ENCODE data around the gene AGRP. TPM values are rescaled to one million over a fixed set of nuclear protein-coding genes. Genes with fewer than 3 reads are reported as not detected.

AGRP gene
- total and polyA plus RNA-seq, 7 experiments from 2014 or later, result not detected

DNA sequence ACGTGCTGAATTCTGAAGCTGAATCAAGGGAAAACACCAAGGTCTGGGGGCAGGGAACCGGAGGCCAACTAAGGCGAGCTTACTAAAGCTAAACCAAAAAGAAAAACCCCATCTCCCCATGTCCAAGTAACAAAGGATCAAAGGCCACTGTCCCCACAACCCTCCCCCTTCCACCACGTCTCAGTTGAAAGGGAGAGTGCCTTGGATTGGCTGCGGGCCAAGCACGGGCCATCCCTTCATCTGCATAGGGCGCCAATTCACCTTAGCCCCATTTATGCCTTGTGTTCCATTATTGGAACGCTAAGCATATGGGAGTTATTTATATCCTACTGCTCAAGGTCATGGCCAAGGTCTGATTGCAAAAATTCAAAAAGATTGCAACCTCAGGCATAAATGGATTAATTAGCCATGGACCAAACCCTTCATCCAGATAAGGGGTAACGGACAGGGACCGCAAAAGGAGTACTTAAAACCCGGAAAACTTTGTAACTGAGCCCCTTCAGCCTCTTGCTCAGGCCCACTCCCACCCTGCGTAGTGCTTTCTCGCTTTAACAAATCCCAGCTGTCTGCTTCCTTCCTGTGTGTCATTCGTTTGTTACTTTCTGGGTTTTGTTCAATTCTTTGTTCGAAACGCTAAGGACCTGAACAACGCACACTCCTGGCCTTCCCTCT lies 1.6 kb downstream of the AGRP start:
- Histone ChIP-seq H3K27ac (ENCODE audit: low read depth, low read length) (peak overlapping the region; percentile 99), H3K9me3 (ENCODE audit: control insufficient read depth in 2 of 3, low read length in 3 of 3) (no peaks in the 10 kb centered on the region), H3K4me1 (ENCODE audit: control insufficient read depth in 2 of 2, insufficient read depth in 2 of 2, low read length in 2 of 2) (peaks cover 15 to 25% of the 10 kb centered on the region in 2 donors), H3K27me3 (ENCODE audit: control insufficient read depth in 2 of 2, insufficient read depth in 2 of 2, low read length in 2 of 2) (no peaks in the 10 kb centered on the region), H3K36me3 (ENCODE audit: control insufficient read depth in 2 of 3, insufficient read depth in 3 of 3, low read length in 3 of 3) (peaks cover 0 to 23% (median 9%) of the 10 kb centered on the region in 3 experiments), H3K4me3 (ENCODE audit: low read length) (peak overlapping the region; percentile 92)
- Mint-ChIP-seq H3K4me1 (peaks cover 20 to 55% (median 35%) of the 10 kb centered on the region in 7 donors), H3K27ac (peak overlapping the region; percentile 95 to 99 (median 98)), H3K27me3 (no peaks in the 10 kb centered on the region), H3K4me3 (peak overlapping the region; percentile 95 to 100 (median 99)), H3K9me3 (no peaks in the 10 kb centered on the region), H3K36me3 (peaks cover 0 to 11% (median 3%) of the 10 kb centered on the region in 5 donors)
- DNase-seq (peak in 6 of 9 donors; percentile 26 to 37 (median 32)), ATAC-seq (no peak)
- ChIA-PET POLR2A (interaction anchor here (0.6 to 3.0 kb wide), 20 partner anchors 9 to 603 kb away, joined by 3 to 16 read pairs (median 5); partner anchors contain the start of genes ACD, C16orf86, CARMIL2 and CTCF), CTCF (interaction anchor here (0.7 to 9.7 kb wide), 13 partner anchors 8 to 186 kb away, joined by 3 to 70 read pairs (median 5); partner anchors contain the start of gene CTCF)
- intact Hi-C loops (cut with micrococcal nuclease), result loop anchor here (1.0 to 10.0 kb wide), 22 partner anchors 13 to 763 kb away; partner anchors contain the start of genes ACD (in 2 of the 2), CTCF (in 2 of the 2), GFOD2 (in 2 of the 2) and MATCAP1 (in 2 of the 2)

DNA sequence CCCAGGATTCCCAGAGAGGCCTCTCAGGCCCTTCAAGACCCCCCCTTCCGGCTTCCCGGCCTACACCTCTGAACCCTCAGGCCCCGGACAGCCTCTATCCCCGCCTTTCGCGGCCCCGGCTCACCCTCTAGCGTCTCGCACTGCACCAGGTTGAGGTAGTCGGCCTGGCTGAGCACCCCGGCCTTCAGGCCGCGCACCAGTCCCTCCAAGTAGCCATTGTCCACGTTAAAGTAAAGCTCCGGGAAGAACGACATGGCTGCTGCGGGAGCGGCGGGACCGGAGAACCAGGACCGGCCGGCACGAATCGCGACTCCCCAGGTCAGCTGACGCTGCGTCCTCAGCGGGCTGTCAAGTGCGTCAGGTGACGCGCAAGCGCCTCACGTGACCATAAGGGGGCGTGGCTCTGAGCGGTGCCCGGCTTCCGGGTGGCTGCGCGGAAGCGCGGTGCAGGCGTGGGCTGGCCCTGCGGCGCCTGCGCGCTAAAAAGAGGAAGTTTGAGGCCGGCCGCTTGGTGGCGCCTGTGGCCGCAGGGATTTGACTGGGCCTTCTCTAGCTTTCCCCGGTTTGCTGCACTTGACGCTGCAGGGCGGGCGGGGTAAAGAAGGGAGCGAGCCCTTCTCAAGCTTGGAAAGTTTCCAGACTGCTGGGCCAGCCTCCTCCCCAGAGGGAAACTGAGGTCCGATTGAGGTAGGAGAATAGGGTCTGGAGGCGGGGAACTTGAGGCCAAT lies 2.4 kb downstream of the AGRP start, which contains the start of gene ATP6V0D1:
TSS of gene ATP6V0D1 (minus strand) at position 325 of the 728 bp plus-strand sequence. CDS start at position 254, 71 bp downstream.
- Mint-ChIP-seq H3K4me3 (peak within 1 kb of the TSS; percentile 95 to 100 (median 99)), H3K27me3 (no peaks in the 10 kb centered on the region), H3K27ac (peak within 1 kb of the TSS; percentile 95 to 99 (median 98)), H3K9me3 (no peaks in the 10 kb centered on the region), H3K36me3 (peaks cover 0 to 11% (median 3%) of the 10 kb centered on the region in 5 donors), H3K4me1 (peaks cover 20 to 60% (median 37%) of the 10 kb centered on the region in 7 donors)
- Histone ChIP-seq H3K36me3 (ENCODE audit: control insufficient read depth in 2 of 3, insufficient read depth in 3 of 3, low read length in 3 of 3) (peaks cover 0 to 20% (median 9%) of the 10 kb centered on the region in 3 experiments), H3K4me1 (ENCODE audit: control insufficient read depth in 2 of 2, insufficient read depth in 2 of 2, low read length in 2 of 2) (peaks cover 15 to 25% of the 10 kb centered on the region in 2 donors), H3K9me3 (ENCODE audit: control insufficient read depth in 2 of 3, low read length in 3 of 3) (no peaks in the 10 kb centered on the region), H3K4me3 (ENCODE audit: low read length) (peak within 1 kb of the TSS; percentile 92), H3K27ac (ENCODE audit: low read depth, low read length) (peak within 1 kb of the TSS; percentile 99), H3K27me3 (ENCODE audit: control insufficient read depth in 2 of 2, insufficient read depth in 2 of 2, low read length in 2 of 2) (no peaks in the 10 kb centered on the region)
- DNase-seq (peak; percentile 97 to 100 (median 99)), ATAC-seq (peak; percentile 94)
- intact Hi-C loops (cut with micrococcal nuclease), result loop anchor here (1.0 to 10.0 kb wide), 22 partner anchors 13 to 764 kb away; partner anchors contain the start of genes ACD (in 2 of the 2), CTCF (in 2 of the 2), GFOD2 (in 2 of the 2) and MATCAP1 (in 2 of the 2)
- CTCF ChIA-PET, result interaction anchor here (0.6 to 9.7 kb wide), 13 partner anchors 9 to 187 kb away, joined by 3 to 70 read pairs (median 5); no protein-coding TSS in a partner anchor
- POLR2A ChIA-PET, result interaction anchor here (0.6 to 3.0 kb wide), 18 partner anchors 9 to 604 kb away, joined by 3 to 16 read pairs (median 4); partner anchors contain the start of genes ACD, C16orf86, CARMIL2 and CTCF

DNA sequence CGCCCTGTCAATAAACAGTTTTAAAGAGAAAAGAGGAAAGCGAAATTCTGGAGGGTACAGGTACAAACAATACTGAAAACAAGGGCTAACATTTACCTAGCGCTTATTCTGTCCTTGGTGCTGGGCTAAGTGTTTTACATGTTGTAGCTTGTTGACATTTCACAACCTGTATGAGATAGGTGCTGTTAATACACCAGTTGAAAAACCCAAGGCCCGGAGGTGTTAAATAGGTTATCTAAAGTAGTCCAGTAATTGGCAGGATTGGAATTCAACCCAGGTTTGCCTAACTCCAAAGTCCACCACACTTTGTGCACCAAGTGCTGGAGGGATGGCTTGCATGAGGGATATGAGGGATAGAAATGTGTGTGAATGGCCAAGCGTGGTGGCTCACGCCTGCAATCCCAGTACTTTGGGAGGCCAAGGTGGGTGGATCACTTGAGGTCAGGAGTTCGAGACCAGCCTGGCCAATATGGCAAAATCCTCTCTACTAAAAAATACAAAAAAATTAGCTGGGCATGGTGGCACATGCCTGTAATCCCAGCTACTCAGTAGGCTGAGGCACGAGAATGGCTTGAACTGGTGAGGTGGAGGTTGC lies 5.3 kb downstream of the AGRP start:
- no peak for DNase-seq
- H3K4me1 ChIP-seq (ENCODE audit: control insufficient read depth in 2 of 2, insufficient read depth in 2 of 2, low read length in 2 of 2), result peaks cover 18 to 22% of the 10 kb centered on the region in 2 donors
- H3K36me3 ChIP-seq (ENCODE audit: control insufficient read depth in 2 of 3, insufficient read depth in 3 of 3, low read length in 3 of 3), result peaks cover 0 to 17% (median 0%) of the 10 kb centered on the region in 3 experiments
- ATAC-seq, result no peak
- peak overlapping the region in 1 of 9 donors; percentile 17 for H3K27ac Mint-ChIP-seq
- H3K4me1 Mint-ChIP-seq, result peaks cover 26 to 69% (median 56%) of the 10 kb centered on the region in 7 donors
- no peaks in the 10 kb centered on the region for H3K9me3 ChIP-seq (ENCODE audit: control insufficient read depth in 2 of 3, low read length in 3 of 3)
- peaks cover 0 to 15% (median 3%) of the 10 kb centered on the region in 5 donors for H3K36me3 Mint-ChIP-seq
- H3K4me3 ChIP-seq (ENCODE audit: low read length), result no peak overlapping the region
- H3K9me3 Mint-ChIP-seq, result no peaks in the 10 kb centered on the region
- peak overlapping the region in 9 of 10 donors; percentile 12 to 100 (median 56) for H3K4me3 Mint-ChIP-seq
- POLR2A ChIA-PET, result no interaction called here
- H3K27me3 ChIP-seq (ENCODE audit: control insufficient read depth in 2 of 2, insufficient read depth in 2 of 2, low read length in 2 of 2), result no peaks in the 10 kb centered on the region
- no peaks in the 10 kb centered on the region for H3K27me3 Mint-ChIP-seq
- intact Hi-C loops (cut with micrococcal nuclease), result no loop called here
- no peak overlapping the region for H3K27ac ChIP-seq (ENCODE audit: low read depth, low read length)
- CTCF ChIA-PET, result interaction anchor here (1.0 to 9.7 kb wide), 3 partner anchors 36 to 50 kb away, joined by 3 to 70 read pairs (median 4); no protein-coding TSS in a partner anchor

DNA sequence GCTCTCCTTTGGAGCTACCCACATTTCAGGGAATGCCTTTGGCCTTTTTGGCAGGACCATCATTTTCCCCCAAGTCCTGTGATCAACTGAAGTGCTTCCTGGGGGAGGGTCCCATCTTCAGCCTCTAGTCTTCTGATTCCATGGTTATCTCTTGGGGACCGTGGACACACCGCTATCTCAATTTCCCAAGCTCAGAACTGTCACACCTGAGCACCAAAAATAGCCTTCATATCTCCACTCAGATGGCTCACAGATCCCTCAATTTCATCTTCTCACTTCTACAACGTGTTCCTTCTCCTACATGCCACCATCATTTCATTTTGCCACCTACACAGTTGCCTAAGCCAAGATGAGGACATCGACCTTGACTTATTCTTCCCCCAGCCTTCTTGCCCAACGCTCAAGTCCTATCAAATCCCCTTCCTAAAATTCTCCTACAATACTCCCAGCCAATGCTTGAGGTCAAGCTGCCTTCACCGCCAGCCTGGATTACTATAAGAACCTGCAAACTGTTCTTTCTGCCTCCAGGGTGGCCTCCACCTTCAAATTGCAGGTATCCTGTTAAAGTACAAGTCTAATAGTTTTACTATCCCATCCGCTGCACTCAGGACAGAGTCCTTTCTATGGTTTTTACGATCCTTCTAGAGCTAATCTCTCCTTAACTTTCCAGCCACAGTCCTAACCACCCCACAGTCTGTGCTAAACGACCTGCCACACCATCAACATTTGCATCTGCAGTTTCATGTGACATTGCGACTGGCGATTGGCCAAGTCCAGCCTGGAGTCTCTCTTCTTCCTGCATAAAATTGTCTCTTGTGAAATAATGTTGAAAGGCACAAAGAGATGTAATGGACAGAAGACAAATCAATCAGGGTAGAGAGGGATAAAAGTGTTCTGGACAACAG lies 8.5 kb downstream of the AGRP start:
- no peaks in the 10 kb centered on the region for H3K9me3 Mint-ChIP-seq
- H3K4me3 Mint-ChIP-seq, result no peak overlapping the region
- Histone ChIP-seq H3K4me1 (ENCODE audit: control insufficient read depth in 2 of 2, insufficient read depth in 2 of 2, low read length in 2 of 2) (peaks cover 8 to 9% of the 10 kb centered on the region in 2 donors), H3K27me3 (ENCODE audit: control insufficient read depth in 2 of 2, insufficient read depth in 2 of 2, low read length in 2 of 2) (no peaks in the 10 kb centered on the region), H3K36me3 (ENCODE audit: control insufficient read depth in 2 of 3, insufficient read depth in 3 of 3, low read length in 3 of 3) (peaks cover 0 to 13% (median 0%) of the 10 kb centered on the region in 3 experiments), H3K9me3 (ENCODE audit: control insufficient read depth in 2 of 3, low read length in 3 of 3) (no peaks in the 10 kb centered on the region), H3K4me3 (ENCODE audit: low read length) (no peak overlapping the region), H3K27ac (ENCODE audit: low read depth, low read length) (no peak overlapping the region)
- DNase-seq (no peak), ATAC-seq (no peak)
- no peaks in the 10 kb centered on the region for H3K27me3 Mint-ChIP-seq
- H3K36me3 Mint-ChIP-seq, result peaks cover 0 to 15% (median 0%) of the 10 kb centered on the region in 5 donors
- CTCF ChIA-PET, result interaction anchor here (0.6 to 1.1 kb wide), 2 partner anchors 15 to 46 kb away, joined by 3 to 4 read pairs; no protein-coding TSS in a partner anchor
- H3K27ac Mint-ChIP-seq, result peak overlapping the region in 2 of 9 donors; percentile 52 to 72
- POLR2A ChIA-PET, result no interaction called here
- intact Hi-C loops (cut with micrococcal nuclease), result no loop called here
- peaks cover 16 to 75% (median 65%) of the 10 kb centered on the region in 7 donors for H3K4me1 Mint-ChIP-seq

DNA sequence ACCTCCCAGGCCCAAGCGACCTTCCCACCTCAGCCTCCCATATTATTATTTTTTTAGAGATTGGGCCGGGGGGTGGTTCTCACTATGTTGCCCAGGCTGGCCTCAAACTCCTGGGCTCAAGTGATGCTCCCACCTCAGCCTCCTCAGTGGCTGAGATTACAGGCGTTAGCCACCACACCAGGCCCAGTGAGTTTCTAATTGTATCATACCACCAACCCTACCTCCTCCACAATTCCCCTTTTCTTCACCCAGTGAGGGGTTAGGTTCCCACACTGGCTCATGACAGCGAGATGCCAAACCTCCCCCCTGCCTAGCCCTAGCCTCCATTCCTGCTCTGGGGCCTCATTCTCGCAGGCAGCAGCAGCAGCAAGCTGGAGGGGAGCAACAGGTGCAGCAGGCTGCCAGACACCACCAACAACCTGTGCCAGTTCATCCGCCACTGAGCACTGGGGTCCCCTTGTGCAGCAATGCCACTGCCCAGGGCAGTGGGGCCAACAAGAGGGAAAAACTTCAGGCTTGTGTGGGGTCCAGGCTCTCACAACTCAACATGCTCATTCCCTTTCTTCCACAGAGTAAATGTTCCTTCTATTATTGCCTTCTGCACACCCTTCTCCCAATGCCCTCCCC lies 11.5 kb downstream of the AGRP start:
- ATAC-seq (no peak), DNase-seq (no peak)
- Histone ChIP-seq H3K4me3 (ENCODE audit: low read length) (no peak overlapping the region), H3K36me3 (ENCODE audit: control insufficient read depth in 2 of 3, insufficient read depth in 3 of 3, low read length in 3 of 3) (peaks cover 0 to 13% (median 0%) of the 10 kb centered on the region in 3 experiments), H3K27ac (ENCODE audit: low read depth, low read length) (no peak overlapping the region), H3K27me3 (ENCODE audit: control insufficient read depth in 2 of 2, insufficient read depth in 2 of 2, low read length in 2 of 2) (no peaks in the 10 kb centered on the region), H3K9me3 (ENCODE audit: control insufficient read depth in 2 of 3, low read length in 3 of 3) (no peaks in the 10 kb centered on the region), H3K4me1 (ENCODE audit: control insufficient read depth in 2 of 2, insufficient read depth in 2 of 2, low read length in 2 of 2) (peaks cover 0 to 7% of the 10 kb centered on the region in 2 donors)
- H3K4me3 Mint-ChIP-seq, result no peak overlapping the region
- ChIA-PET POLR2A (no interaction called here), CTCF (no interaction called here)
- peak overlapping the region in 1 of 9 donors; percentile 13 for H3K27ac Mint-ChIP-seq
- no peaks in the 10 kb centered on the region for H3K27me3 Mint-ChIP-seq
- peaks cover 0 to 12% (median 0%) of the 10 kb centered on the region in 5 donors for H3K36me3 Mint-ChIP-seq
- H3K4me1 Mint-ChIP-seq, result peaks cover 4 to 61% (median 50%) of the 10 kb centered on the region in 7 donors
- no peaks in the 10 kb centered on the region for H3K9me3 Mint-ChIP-seq
- intact Hi-C loops (cut with micrococcal nuclease), result no loop called here
